ENCODE measurements around the gene SYNM. TPM values are rescaled to one million over a fixed set of nuclear protein-coding genes. Genes with fewer than 3 reads are reported as not detected.

Gene SYNM
- total RNA-seq, 2 donors from 2014 or later = 2.3 to 12.5 TPM

DNA sequence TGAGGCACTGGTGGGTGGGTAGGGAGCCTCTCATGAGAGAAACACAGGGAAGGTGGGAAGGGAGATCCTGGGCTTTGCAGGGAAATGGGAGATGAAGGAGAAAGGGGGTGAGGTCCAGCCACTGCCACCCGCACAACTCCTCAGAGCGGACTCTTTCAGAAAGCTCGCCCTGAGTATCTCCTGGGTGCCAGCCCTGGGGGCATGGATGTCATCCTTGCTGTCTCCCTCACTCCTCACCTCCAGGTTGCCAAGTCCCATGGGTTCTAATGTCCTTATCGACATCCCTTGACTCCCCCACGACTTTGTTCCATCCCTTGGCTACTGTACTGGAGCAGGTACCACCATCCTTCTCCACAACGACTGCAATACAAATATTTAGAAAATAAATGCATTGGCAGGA lies 40.9 kb downstream of the SYNM start:
- 94% methylated on average over 2 to 6 of the region's 6 CpGs for WGBS, 2 experiments (ENCODE audit: insufficient coverage in 1 of 2, insufficient read length in 1 of 2)
- H3K27ac Mint-ChIP-seq = no peak overlapping the region
- Histone ChIP-seq H3K36me3 (ENCODE audit: control insufficient read depth, insufficient read depth, low read length) (peaks cover 11% of the 10 kb centered on the region), H3K27me3 (ENCODE audit: control insufficient read depth, insufficient read depth, low read length, poor library complexity, severe bottlenecking) (no peaks in the 10 kb centered on the region), H3K4me3 (ENCODE audit: low read length) (no peak overlapping the region), H3K9ac (ENCODE audit: extremely low read depth, low read length, poor library complexity, severe bottlenecking) (no peak overlapping the region), H3K4me1 (ENCODE audit: control insufficient read depth, insufficient read depth, low read length) (peaks cover 22% of the 10 kb centered on the region), H3K27ac (ENCODE audit: low read depth, low read length) (no peak overlapping the region), H3K9me3 (ENCODE audit: control insufficient read depth, low read length) (no peaks in the 10 kb centered on the region)
- H3K9me3 Mint-ChIP-seq = no peaks in the 10 kb centered on the region
- H3K27me3 Mint-ChIP-seq (ENCODE audit: insufficient read depth) = no peaks in the 10 kb centered on the region
- peaks cover 11% of the 10 kb centered on the region for H3K36me3 Mint-ChIP-seq (ENCODE audit: low read depth)
- no peak for TF ChIP-seq CTCF (conservative IDR thresholded peaks at IDR 0.05)
- peaks cover 69% of the 10 kb centered on the region for H3K4me1 Mint-ChIP-seq
- DNase-seq = peak; percentile 43
- no peak overlapping the region for H3K4me3 Mint-ChIP-seq

- peak; percentile 12 for DNase-seq
- Histone ChIP-seq H3K27me3 (ENCODE audit: control insufficient read depth, insufficient read depth, low read length, poor library complexity, severe bottlenecking) (no peaks in the 10 kb centered on the region), H3K4me1 (ENCODE audit: control insufficient read depth, insufficient read depth, low read length) (peaks cover 22% of the 10 kb centered on the region), H3K27ac (ENCODE audit: low read depth, low read length) (no peak overlapping the region), H3K4me3 (ENCODE audit: low read length) (no peak overlapping the region), H3K9ac (ENCODE audit: extremely low read depth, low read length, poor library complexity, severe bottlenecking) (no peak overlapping the region), H3K36me3 (ENCODE audit: control insufficient read depth, insufficient read depth, low read length) (peaks cover 11% of the 10 kb centered on the region), H3K9me3 (ENCODE audit: control insufficient read depth, low read length) (no peaks in the 10 kb centered on the region)
- Mint-ChIP-seq H3K27ac (no peak overlapping the region), H3K9me3 (no peaks in the 10 kb centered on the region), H3K27me3 (ENCODE audit: insufficient read depth) (no peaks in the 10 kb centered on the region), H3K4me3 (no peak overlapping the region), H3K4me1 (peaks cover 70% of the 10 kb centered on the region), H3K36me3 (ENCODE audit: low read depth) (peaks cover 17% of the 10 kb centered on the region)
- TF ChIP-seq CTCF (conservative IDR thresholded peaks at IDR 0.05) = no peak
- 85 to 88% methylated on average over 4 to 5 of the region's 5 CpGs for WGBS, 2 experiments (ENCODE audit: insufficient coverage in 1 of 2, insufficient read length in 1 of 2)
Observed at GRCh38 chr15:99146661-99147060, 41.8 kb downstream of the SYNM start.

DNA sequence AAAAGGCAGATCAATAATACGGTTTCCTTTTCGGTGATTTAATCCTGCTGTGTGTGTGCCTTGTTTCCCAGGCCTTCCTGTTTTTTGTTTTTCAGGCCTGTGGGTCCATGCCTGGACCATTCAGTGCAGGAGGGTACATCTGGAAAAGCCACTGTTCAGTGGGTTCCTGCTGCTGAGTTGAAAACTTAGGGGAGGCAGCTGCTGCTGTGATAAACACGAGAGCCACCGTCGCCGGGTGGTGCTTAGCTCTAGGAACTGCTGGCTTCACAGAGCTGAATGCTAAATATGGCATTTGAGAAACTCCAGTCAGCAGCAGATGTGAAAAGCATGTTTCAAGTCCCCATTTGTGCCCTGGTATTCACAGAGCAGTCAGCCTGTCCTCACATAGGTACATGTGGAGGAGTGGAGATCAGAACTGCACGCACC lies 44.0 kb downstream of the SYNM start:
- Mint-ChIP-seq H3K36me3 (ENCODE audit: low read depth) (peaks cover 30% of the 10 kb centered on the region), H3K27me3 (ENCODE audit: insufficient read depth) (no peaks in the 10 kb centered on the region), H3K9me3 (peaks cover 5% of the 10 kb centered on the region), H3K27ac (peak overlapping the region; percentile 46), H3K4me3 (no peak overlapping the region), H3K4me1 (peaks cover 61% of the 10 kb centered on the region)
- H3K9me3 ChIP-seq (ENCODE audit: control insufficient read depth, low read length) = peaks cover 9% of the 10 kb centered on the region
- DNase-seq = peak; percentile 49
- no peak overlapping the region for H3K9ac ChIP-seq (ENCODE audit: extremely low read depth, low read length, poor library complexity, severe bottlenecking)
- TF ChIP-seq CTCF (conservative IDR thresholded peaks at IDR 0.05) = no peak
- no peak overlapping the region for H3K4me3 ChIP-seq (ENCODE audit: low read length)
- H3K27ac ChIP-seq (ENCODE audit: low read depth, low read length) = no peak overlapping the region
- peaks cover 6% of the 10 kb centered on the region for H3K4me1 ChIP-seq (ENCODE audit: control insufficient read depth, insufficient read depth, low read length)
- peaks cover 11% of the 10 kb centered on the region for H3K36me3 ChIP-seq (ENCODE audit: control insufficient read depth, insufficient read depth, low read length)
- 90 to 94% methylated on average over 7 of the region's 7 CpGs for WGBS, 2 experiments (ENCODE audit: insufficient coverage in 1 of 2, insufficient read length in 1 of 2)
- no peaks in the 10 kb centered on the region for H3K27me3 ChIP-seq (ENCODE audit: control insufficient read depth, insufficient read depth, low read length, poor library complexity, severe bottlenecking)

Data from endodermal cell (in vitro differentiated cells).